GM18519 (cell line): ENCODE results near the gene MAGI3.

Experiments used
- ATAC-seq: cut with Tn5 transposase; IDR thresholded peaks from one replicate; pipeline ENCODE4 v1.9.1; 2021; ENCODE audit warnings: mild to moderate bottlenecking, moderate library complexity; ENCODE audit not compliant: unreplicated experiment, low FRiP score

Gene MAGI3

GRCh38 chr1:113389953-113390834, at the start of gene MAGI3:
Gene MAGI3 (plus strand): TSS chr1:113390515. CDS start chr1:113391034, 519 bp downstream.
- ATAC-seq, result peak; percentile 97

DNA sequence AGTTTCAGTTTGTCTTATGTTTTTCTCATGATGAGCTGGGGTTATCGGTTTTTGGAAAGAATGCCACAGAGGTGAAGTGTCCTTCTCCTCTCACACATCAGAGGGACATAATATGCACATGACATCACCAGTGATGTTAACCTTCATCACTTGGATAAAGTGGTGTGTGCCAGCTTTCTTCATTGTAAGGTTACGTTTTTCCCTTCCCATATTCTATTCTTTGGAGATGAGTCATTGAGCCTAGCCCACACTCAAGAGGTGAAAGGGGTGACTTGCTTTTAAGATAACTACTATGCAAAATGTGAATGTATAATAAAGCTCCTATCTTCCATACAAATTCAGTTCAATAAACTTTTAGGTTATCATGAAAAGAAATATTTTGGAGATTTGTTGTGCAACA, 36.7 kb upstream of the MAGI3 start:
- no peak for ATAC-seq

- ATAC-seq, result no peak
Measured at GRCh38 chr1:113363935-113364334, 26.4 kb upstream of the MAGI3 start.

DNA sequence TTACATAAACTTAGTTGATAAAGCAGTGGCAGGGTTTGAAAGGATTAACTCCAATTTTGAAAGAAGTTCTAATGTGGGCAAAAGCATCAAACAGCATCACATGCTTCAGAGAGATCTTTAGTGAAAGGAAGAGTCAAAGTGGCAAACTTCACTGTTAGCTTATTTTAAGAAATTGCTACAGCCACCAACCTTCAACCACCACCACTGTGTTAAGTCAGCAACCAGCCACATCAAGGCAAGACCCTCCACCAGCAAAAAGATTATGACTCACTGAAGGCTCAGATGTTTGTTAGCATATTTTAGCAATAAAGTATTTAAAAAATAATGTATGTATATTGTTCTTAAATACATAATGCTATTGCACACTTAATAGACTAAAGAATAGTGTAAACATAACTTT, 21.3 kb upstream of the MAGI3 start:
- ATAC-seq, result no peak

- no peak for ATAC-seq
Measured at GRCh38 chr1:113369699-113370098, 20.6 kb upstream of the MAGI3 start.

- no peak for ATAC-seq
Measured at GRCh38 chr1:113370868-113371267, 19.4 kb upstream of the MAGI3 start.

DNA sequence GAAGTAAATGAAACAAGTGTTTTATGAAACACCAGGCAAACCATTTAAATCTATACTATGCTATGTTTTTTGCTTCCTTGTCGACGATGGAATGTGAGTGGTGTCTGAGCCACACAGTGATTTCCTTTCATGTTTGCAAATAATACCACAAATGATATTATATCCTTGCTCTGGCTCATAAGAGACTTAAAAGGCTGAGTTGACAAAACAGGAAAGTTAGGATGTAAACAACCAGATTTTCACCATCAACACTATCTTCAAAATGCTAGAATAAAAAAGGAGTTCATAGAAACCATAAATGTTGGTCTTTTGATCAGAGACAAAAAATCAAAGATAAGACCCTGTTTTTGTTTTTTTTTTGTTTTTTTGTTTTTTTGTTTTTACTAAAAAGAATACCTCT, 17.8 kb upstream of the MAGI3 start:
- ATAC-seq, result no peak

- no peak for ATAC-seq
Measured at GRCh38 chr1:113373644-113374043, 16.7 kb upstream of the MAGI3 start.

- no peak for ATAC-seq
Measured at GRCh38 chr1:113375878-113376277, 14.4 kb upstream of the MAGI3 start.

DNA sequence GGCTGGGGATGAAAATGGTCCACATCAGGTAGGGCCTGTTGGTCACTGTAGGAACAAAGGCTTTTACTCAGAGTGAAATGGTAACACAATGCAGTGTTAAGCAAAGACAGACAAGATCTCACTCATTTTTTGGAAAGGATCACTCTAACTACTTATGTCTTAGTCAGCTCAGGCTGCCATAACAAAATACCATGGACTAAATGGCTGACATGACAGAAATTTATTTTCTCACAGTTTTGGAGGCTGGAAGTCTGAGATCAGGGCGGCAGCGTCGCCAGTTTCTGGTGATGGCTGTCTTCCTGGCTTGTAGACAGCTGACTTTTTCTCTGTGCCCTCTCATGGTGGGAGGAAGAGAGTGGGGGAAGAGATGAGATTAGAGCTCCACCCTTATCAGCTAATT, 10.2 kb upstream of the MAGI3 start:
- ATAC-seq, result no peak

DNA sequence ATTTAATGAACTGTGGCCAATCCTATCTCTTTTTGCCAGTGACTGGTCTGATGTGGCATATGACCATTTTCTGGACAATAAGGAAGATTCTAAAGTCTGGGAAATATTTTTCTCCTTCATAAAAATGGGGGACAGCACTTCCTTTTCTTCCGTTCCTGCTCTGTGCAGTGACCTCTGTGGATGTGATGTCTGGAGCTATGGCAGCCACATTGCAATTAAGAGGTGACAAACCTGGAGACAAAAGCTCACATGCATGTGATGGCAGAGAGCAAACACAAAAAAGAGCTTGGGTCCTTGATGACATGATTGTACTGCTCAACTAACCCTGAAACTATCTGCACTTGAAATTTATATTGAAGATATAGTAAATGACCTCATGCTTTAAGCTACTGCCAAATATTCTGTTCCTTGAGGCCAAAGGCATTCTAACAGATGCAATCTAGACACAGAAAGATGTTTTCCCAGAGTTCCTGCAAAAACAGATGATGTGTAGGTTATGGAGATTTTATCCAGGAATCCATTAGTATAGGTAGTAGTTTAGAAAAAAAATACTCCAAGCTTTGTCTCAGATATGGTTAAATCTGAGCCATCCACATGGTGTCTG, 2.2 kb upstream of the MAGI3 start:
- no peak for ATAC-seq

- no peak for ATAC-seq
Measured at GRCh38 chr1:113388621-113389358, 1.5 kb upstream of the MAGI3 start.

DNA sequence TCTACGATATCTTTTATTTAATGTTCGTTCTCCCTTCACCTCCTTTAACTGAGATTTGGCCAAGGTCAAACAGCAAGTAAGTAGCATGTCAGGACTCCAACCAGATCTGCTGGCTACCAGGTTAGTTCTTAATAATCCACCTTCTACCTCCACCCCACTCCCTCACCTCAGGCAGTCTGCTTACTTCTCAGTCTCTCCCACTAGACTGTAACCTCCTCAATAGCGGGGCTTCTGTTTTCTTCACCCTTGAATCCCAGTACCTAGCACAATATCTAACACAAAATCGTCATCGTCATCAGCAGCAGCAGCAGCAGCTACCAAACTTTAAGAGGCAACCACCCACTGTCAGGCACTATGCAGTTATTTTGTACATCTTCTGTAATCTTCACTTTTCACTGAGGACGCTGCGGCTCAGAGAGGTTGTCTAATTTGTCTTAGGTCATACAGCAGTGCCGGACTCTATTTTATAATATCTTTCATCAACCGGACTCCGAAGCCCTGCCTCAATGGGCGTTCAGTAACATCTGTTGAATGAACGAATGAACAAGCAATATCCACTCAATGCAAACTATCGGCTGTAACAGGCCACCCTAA, 859 bp upstream of the MAGI3 start:
- ATAC-seq, result no peak

DNA sequence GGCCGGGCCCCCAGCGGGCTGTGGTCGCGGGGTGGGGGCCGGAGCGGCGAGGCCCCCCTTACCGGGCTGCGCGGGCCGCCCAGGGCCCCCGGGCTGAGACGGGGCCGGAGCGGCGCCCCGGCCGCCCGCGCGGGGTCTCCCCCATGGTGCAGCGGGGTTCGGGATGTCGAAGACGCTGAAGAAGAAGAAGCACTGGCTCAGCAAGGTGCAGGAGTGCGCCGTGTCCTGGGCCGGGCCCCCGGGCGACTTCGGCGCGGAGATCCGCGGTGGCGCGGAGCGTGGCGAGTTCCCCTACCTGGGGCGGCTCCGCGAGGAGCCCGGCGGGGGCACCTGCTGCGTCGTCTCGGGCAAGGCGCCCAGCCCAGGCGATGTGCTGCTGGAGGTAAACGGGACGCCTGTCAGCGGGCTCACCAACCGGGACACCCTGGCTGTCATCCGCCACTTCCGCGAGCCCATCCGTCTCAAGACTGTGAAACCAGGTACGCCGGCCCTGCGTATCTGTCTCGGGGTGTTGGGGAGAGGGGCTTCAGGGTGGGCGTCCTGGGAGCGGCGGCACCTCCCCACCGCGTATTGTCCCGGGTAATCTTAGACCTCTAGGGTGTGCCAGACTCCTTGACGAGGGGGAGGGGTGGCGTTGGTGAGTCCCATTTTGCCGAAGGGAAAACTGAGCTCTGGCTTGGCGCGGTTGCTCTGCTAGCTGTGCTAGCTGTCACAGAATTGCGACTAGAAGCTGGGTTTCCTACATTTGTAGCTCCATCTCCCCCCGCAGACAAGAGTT, 745 bp downstream of the MAGI3 start:
- ATAC-seq, result no peak

DNA sequence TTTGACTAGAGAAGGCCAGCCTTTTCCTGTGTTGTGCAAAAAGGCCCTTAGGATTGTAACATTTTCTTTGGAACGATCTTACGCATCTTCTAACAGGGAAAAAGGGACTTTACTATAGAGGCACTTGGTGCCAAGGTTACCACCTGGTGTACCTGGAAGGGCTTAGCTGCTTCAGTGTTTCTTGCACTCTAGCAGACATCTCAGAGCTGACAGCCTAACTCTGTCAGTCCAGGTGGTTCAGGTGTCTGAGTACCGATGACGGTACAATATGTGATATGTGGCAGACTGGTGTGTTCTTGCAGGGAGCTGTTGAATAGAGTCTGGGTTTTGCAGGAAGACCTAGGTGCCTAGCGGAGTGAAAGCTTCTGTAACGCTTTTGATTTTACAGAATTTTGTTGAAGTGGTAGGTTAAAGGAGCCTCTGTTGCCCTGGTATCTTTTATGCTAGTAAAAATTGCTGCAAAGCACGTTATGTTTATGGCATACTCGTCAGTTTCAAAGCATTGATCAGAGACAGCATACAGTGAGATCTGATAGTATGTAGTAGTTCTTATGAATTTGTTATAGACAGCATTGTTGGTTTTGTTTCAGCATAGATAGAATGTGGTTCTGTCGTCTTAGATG, 1.4 kb downstream of the MAGI3 start:
- ATAC-seq, result no peak

DNA sequence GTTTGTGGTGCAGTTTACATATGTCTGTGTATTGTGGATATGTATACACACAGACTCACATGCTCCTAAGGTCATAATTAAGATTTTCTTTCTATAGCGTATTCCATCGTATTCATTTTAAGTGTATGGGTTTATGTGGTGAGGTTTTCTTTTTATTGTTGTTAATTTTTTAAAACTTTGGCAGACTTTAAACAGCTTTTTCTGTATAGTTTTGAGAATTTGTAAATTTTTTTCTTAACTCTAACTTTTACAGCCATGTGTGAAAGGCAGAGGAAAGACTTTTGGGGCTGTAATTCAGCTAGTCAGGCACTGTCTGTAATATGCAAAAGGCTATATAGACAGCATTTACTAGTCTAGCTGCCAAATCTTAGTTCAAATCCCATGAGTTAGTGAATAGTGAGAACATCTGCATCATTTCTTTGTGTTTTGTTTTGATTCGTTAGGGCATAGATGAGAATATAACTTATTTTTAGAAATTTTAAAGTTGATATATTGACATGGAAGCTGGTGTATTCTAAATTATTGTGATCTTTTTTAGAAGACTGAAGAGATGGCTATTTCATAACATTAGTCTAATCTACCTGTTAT, 2.3 kb downstream of the MAGI3 start:
- no peak for ATAC-seq

GRCh38 chr1:113394043-113394862, 3.9 kb downstream of the MAGI3 start:
- ATAC-seq, result no peak

DNA sequence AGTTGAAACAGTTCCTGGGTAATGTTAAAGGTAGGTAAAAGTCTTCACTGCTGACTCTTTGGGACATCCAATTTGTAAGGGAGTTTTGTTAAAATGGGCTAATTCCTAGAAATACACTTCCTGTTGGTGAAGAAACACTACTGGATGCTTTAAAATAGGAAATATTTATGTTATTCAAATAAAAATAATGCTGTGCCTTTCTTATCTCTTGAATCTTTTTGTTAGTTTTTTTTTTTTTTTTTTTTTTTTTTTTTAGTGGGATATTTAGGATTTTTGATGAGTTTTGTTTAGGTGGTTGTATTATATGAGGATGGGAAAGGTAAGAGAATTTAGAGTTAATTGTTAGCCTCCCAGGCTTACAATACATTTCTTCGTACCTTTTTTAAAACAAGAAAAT, 4.5 kb downstream of the MAGI3 start:
- no peak for ATAC-seq

- no peak for ATAC-seq
Measured at GRCh38 chr1:113396102-113396501, 5.8 kb downstream of the MAGI3 start.
